ENCODE measurements around the gene MSLN. TPM values are rescaled to one million over a fixed set of nuclear protein-coding genes. Genes with fewer than 3 reads are reported as not detected.

Gene MSLN
- polyA plus RNA-seq, 1 donor = 0.34 TPM

GRCh38 chr16:722835-723633, 37.5 kb upstream of the MSLN start:
- DNase-seq (ENCODE audit: low read depth) = no peak

GRCh38 chr16:723695-724094, 36.8 kb upstream of the MSLN start:
- DNase-seq (ENCODE audit: low read depth) = no peak

GRCh38 chr16:724188-725040, 36.1 kb upstream of the MSLN start:
- DNase-seq (ENCODE audit: low read depth) = no peak

GRCh38 chr16:725041-725376, 35.5 kb upstream of the MSLN start:
- DNase-seq (ENCODE audit: low read depth) = no peak

- DNase-seq (ENCODE audit: low read depth) = no peak
Measured at GRCh38 chr16:725463-726187, 34.9 kb upstream of the MSLN start.

- no peak for DNase-seq (ENCODE audit: low read depth)
Measured at GRCh38 chr16:726188-726437, 34.4 kb upstream of the MSLN start.

GRCh38 chr16:726438-727290, 33.9 kb upstream of the MSLN start, which contains the start of the genes CCDC78 and HAGHL:
CCDC78 (minus strand) TSS chr16:726443; CDS start chr16:726367, 76 bp downstream.
HAGHL (plus strand) TSS chr16:727106; CDS start chr16:727510, 404 bp downstream.
- no peak for DNase-seq (ENCODE audit: low read depth)

- no peak for DNase-seq (ENCODE audit: low read depth)
Measured at GRCh38 chr16:727291-727977, 33.1 kb upstream of the MSLN start.

- DNase-seq (ENCODE audit: low read depth) = no peak
Measured at GRCh38 chr16:728131-728889, 32.2 kb upstream of the MSLN start.

GRCh38 chr16:728890-729744, 31.4 kb upstream of the MSLN start:
- DNase-seq (ENCODE audit: low read depth) = no peak

GRCh38 chr16:729768-730665, 30.5 kb upstream of the MSLN start:
- DNase-seq (ENCODE audit: low read depth) = no peak

GRCh38 chr16:730666-731509, 29.6 kb upstream of the MSLN start:
- DNase-seq (ENCODE audit: low read depth) = no peak

- DNase-seq (ENCODE audit: low read depth) = no peak
Measured at GRCh38 chr16:732332-732731, 28.2 kb upstream of the MSLN start.

- DNase-seq (ENCODE audit: low read depth) = no peak
Measured at GRCh38 chr16:732936-733335, 27.6 kb upstream of the MSLN start.

GRCh38 chr16:733382-734207, 26.9 kb upstream of the MSLN start:
- no peak for DNase-seq (ENCODE audit: low read depth)

Data from forelimb muscle (tissue), 1 donor.